ENCODE results near the gene BARHL2. TPM values are rescaled to one million over a fixed set of nuclear protein-coding genes. Genes with fewer than 3 reads are reported as not detected.

The BARHL2 gene
- total RNA-seq, 1 experiment from 2014 or later, result not detected

DNA sequence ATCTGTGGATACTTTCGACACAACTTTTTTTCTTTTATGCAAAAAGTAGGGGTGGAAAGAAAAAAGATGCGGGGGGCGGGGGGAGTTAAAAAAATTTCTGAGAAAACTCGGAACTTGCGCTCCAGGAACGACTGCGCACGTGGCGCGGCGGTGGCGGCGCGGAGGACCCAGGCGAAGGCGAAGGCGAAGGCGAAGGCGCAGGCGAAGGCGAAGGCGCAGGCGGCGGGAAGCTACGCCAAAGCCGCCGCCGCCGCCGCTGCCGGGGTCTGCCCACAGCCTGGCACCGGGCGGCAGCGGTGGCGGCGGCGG, 208 bp upstream of the BARHL2 start:
- in situ Hi-C loops (cut with HindIII; ENCODE audit: low pct_unique_long_range_greater_than_20kb, low sequenced_read_pairs) (no loop called here), intact Hi-C loops (cut with micrococcal nuclease; ENCODE audit: unreplicated experiment) (no loop called here)
- no peak overlapping the region for H3K27ac ChIP-seq (ENCODE audit: low read length)
- peaks cover 8% of the 10 kb centered on the region for H3K27me3 ChIP-seq (ENCODE audit: control insufficient read depth, insufficient read depth, low read length)
- TF ChIP-seq SIN3A (IDR thresholded peaks at IDR 0.05; ENCODE audit: borderline replicate concordance, insufficient read depth, low read depth, low read length) (no peak), POLR2AphosphoS5 (IDR thresholded peaks at IDR 0.05; ENCODE audit: low read depth, low read length) (no peak), TCF7L2 (IDR thresholded peaks at IDR 0.05; ENCODE audit: low read depth, low read length) (no peak)
- TF ChIP-seq, protein P1, sequence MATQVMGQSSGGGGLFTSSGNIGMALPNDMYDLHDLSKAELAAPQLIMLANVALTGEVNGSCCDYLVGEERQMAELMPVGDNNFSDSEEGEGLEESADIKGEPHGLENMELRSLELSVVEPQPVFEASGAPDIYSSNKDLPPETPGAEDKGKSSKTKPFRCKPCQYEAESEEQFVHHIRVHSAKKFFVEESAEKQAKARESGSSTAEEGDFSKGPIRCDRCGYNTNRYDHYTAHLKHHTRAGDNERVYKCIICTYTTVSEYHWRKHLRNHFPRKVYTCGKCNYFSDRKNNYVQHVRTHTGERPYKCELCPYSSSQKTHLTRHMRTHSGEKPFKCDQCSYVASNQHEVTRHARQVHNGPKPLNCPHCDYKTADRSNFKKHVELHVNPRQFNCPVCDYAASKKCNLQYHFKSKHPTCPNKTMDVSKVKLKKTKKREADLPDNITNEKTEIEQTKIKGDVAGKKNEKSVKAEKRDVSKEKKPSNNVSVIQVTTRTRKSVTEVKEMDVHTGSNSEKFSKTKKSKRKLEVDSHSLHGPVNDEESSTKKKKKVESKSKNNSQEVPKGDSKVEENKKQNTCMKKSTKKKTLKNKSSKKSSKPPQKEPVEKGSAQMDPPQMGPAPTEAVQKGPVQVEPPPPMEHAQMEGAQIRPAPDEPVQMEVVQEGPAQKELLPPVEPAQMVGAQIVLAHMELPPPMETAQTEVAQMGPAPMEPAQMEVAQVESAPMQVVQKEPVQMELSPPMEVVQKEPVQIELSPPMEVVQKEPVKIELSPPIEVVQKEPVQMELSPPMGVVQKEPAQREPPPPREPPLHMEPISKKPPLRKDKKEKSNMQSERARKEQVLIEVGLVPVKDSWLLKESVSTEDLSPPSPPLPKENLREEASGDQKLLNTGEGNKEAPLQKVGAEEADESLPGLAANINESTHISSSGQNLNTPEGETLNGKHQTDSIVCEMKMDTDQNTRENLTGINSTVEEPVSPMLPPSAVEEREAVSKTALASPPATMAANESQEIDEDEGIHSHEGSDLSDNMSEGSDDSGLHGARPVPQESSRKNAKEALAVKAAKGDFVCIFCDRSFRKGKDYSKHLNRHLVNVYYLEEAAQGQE (IDR thresholded peaks at IDR 0.05; ENCODE audit: insufficient read depth in 1 of 2, low read depth in 2 of 2, low read length in 1 of 2), result no peak
- TF ChIP-seq, protein P2, sequence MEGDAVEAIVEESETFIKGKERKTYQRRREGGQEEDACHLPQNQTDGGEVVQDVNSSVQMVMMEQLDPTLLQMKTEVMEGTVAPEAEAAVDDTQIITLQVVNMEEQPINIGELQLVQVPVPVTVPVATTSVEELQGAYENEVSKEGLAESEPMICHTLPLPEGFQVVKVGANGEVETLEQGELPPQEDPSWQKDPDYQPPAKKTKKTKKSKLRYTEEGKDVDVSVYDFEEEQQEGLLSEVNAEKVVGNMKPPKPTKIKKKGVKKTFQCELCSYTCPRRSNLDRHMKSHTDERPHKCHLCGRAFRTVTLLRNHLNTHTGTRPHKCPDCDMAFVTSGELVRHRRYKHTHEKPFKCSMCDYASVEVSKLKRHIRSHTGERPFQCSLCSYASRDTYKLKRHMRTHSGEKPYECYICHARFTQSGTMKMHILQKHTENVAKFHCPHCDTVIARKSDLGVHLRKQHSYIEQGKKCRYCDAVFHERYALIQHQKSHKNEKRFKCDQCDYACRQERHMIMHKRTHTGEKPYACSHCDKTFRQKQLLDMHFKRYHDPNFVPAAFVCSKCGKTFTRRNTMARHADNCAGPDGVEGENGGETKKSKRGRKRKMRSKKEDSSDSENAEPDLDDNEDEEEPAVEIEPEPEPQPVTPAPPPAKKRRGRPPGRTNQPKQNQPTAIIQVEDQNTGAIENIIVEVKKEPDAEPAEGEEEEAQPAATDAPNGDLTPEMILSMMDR (IDR thresholded peaks at IDR 0.05), result no peak
- ChIA-PET POLR2A (no interaction called here), CTCF (no interaction called here)
- no peaks in the 10 kb centered on the region for H3K4me1 ChIP-seq (ENCODE audit: control insufficient read depth, insufficient read depth, low read length)
- ATAC-seq, result no peak
- no TSS peak for BruUV-seq (replicated peaks)
- H3K9me3 ChIP-seq (ENCODE audit: control insufficient read depth, insufficient read depth, low read depth, low read length), result no peaks in the 10 kb centered on the region
- no peaks in the 10 kb centered on the region for H3K36me3 ChIP-seq (ENCODE audit: control insufficient read depth, insufficient read depth, low read length)
- H3K4me3 ChIP-seq (ENCODE audit: low read depth in 2 of 2, low read length in 2 of 2), result no peak overlapping the region
- no peak for DNase-seq (ENCODE audit: low read depth, low spot score)

DNA sequence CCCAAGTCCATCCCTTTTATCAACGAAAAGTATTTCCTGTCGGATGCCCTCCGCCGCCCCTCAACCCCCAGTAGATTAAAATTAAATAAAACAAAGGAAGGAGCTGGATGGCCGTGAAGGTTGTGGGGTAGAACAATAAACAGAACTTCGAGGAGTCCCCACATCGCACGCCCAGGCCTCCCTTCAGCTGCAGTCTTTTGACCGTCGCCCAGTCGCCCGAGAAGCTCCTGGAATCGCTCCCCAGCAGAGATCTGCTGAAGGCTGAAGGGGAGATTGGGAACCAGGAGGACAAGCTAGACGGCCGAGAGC, 905 bp downstream of the BARHL2 start:
- intact Hi-C loops (cut with micrococcal nuclease; ENCODE audit: unreplicated experiment), result no loop called here
- POLR2A ChIA-PET, result no interaction called here
- Histone ChIP-seq H3K9me3 (ENCODE audit: control insufficient read depth, insufficient read depth, low read depth, low read length) (no peaks in the 10 kb centered on the region), H3K27me3 (ENCODE audit: control insufficient read depth, insufficient read depth, low read length) (peaks cover 10% of the 10 kb centered on the region), H3K4me1 (ENCODE audit: control insufficient read depth, insufficient read depth, low read length) (no peaks in the 10 kb centered on the region), H3K36me3 (ENCODE audit: control insufficient read depth, insufficient read depth, low read length) (no peaks in the 10 kb centered on the region), H3K4me3 (ENCODE audit: low read depth in 2 of 2, low read length in 2 of 2) (no peak overlapping the region), H3K27ac (ENCODE audit: low read length) (no peak overlapping the region)
- CTCF ChIA-PET, result no interaction called here
- ATAC-seq (no peak), DNase-seq (ENCODE audit: low read depth, low spot score) (no peak)
- TF ChIP-seq TCF7L2 (IDR thresholded peaks at IDR 0.05; ENCODE audit: low read depth, low read length), result no peak
- BruUV-seq (replicated peaks), result no TSS peak
- in situ Hi-C loops (cut with HindIII; ENCODE audit: low pct_unique_long_range_greater_than_20kb, low sequenced_read_pairs), result no loop called here

DNA sequence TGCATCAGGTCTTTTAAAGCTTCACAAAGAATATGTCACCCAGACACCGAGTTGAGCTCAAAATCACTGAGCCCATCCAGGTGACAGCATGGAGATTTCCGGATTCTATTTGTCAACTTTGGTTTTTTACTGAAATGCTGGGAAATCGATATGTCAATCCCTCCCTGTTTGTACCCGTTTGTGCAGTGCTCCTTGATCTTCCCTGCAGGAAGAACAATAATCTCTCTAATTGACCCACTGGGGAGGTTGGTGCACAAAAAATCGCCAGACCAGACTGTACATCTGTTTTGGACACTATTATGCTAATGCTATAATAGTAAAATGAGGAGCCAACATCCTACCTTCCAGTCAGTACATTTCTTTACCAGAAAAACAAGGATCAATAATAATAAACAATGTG, 1.8 kb downstream of the BARHL2 start:
- Histone ChIP-seq H3K9me3 (ENCODE audit: control insufficient read depth, insufficient read depth, low read depth, low read length) (no peaks in the 10 kb centered on the region), H3K36me3 (ENCODE audit: control insufficient read depth, insufficient read depth, low read length) (no peaks in the 10 kb centered on the region), H3K27ac (ENCODE audit: low read length) (no peak overlapping the region), H3K27me3 (ENCODE audit: control insufficient read depth, insufficient read depth, low read length) (peaks cover 11% of the 10 kb centered on the region), H3K4me1 (ENCODE audit: control insufficient read depth, insufficient read depth, low read length) (no peaks in the 10 kb centered on the region), H3K4me3 (ENCODE audit: low read depth in 2 of 2, low read length in 2 of 2) (no peak overlapping the region)
- TF ChIP-seq, protein P1 (IDR thresholded peaks at IDR 0.05; ENCODE audit: insufficient read depth in 1 of 2, low read depth in 2 of 2, low read length in 1 of 2), result no peak
- TF ChIP-seq TCF7L2 (IDR thresholded peaks at IDR 0.05; ENCODE audit: low read depth, low read length), result no peak
- TF ChIP-seq POLR2AphosphoS5 (IDR thresholded peaks at IDR 0.05; ENCODE audit: low read depth, low read length), result no peak
- TF ChIP-seq, protein P2 (IDR thresholded peaks at IDR 0.05), result no peak
- no peak for TF ChIP-seq SIN3A (IDR thresholded peaks at IDR 0.05; ENCODE audit: borderline replicate concordance, insufficient read depth, low read depth, low read length)
- DNase-seq (ENCODE audit: low read depth, low spot score) (no peak), ATAC-seq (no peak)
- in situ Hi-C loops (cut with HindIII; ENCODE audit: low pct_unique_long_range_greater_than_20kb, low sequenced_read_pairs), result no loop called here
- CTCF ChIA-PET, result interaction anchor here (0.7 kb wide), 2 partner anchors 458 to 584 kb away, joined by 3 to 6 read pairs; no protein-coding TSS in a partner anchor
- POLR2A ChIA-PET, result no interaction called here
- no TSS peak for BruUV-seq (replicated peaks)
- intact Hi-C loops (cut with micrococcal nuclease; ENCODE audit: unreplicated experiment), result no loop called here
